Small intestine (tissue), 7 donors: Measurements from ENCODE around the gene ITIH6. TPM values are rescaled to one million over a fixed set of nuclear protein-coding genes. Genes with fewer than 3 reads are reported as not detected.
A peak's percentile ranks its signal among the peaks of the same experiment; 100 is the strongest.
"Not testable (repeated sequence)": the region's sequence is repeated elsewhere in the genome, so short reads cannot be mapped to it uniquely, and the experiment has no call there.

Experiments used
- DNase-seq, 2 donors: peaks; one replicate each; pipeline versions ENCODE4 v3.0.0 to v3.0.0-alpha.2; 2013
- FAIRE-seq: peaks from 2 replicates; lab custom pipeline; 2012; peaks lifted over from hg19 to GRCh38; lab: Jason Lieb, UNC
- H3K27ac ChIP-seq, 3 donors: one replicate each; pipeline ENCODE4 v1.5.1; 2013; ENCODE audit warnings: low read length in 2 of 3, mild to moderate bottlenecking in 2 of 3, control low read depth in 1 of 3, inconsistent platforms in 1 of 3, low read depth in 1 of 3, moderate library complexity in 1 of 3
- H3K27me3 ChIP-seq, 3 donors: one replicate each; pipeline ENCODE4 v1.6.1; 2013; ENCODE audit warnings: low read length in 3 of 3, inconsistent platforms in 1 of 3; ENCODE audit not compliant: control insufficient read depth in 3 of 3, insufficient read depth in 3 of 3
- H3K36me3 ChIP-seq, 3 donors: one replicate each; pipeline ENCODE4 v1.6.1; 2013; ENCODE audit warnings: low read length in 3 of 3, inconsistent platforms in 1 of 3, low read depth in 1 of 3, mild to moderate bottlenecking in 1 of 3, moderate library complexity in 1 of 3; ENCODE audit not compliant: control insufficient read depth in 3 of 3, insufficient read depth in 2 of 3
- H3K4me1 ChIP-seq, 3 donors: one replicate each; pipeline ENCODE4 v1.6.1; 2013; ENCODE audit warnings: low read length in 2 of 3, inconsistent platforms in 1 of 3, low read depth in 1 of 3, mild to moderate bottlenecking in 1 of 3, moderate library complexity in 1 of 3; ENCODE audit not compliant: control insufficient read depth in 3 of 3, insufficient read depth in 2 of 3
- H3K4me3 ChIP-seq, 3 donors: one replicate each; pipeline ENCODE4 v1.5.1; 2013; ENCODE audit warnings: low read length in 3 of 3, control low read depth in 1 of 3, inconsistent platforms in 1 of 3, low read depth in 1 of 3, mild to moderate bottlenecking in 1 of 3, moderate library complexity in 1 of 3
- H3K9me3 ChIP-seq, 2 donors: one replicate each; pipeline ENCODE4 v1.6.1; 2013; ENCODE audit warnings: low read depth in 1 of 2, low read length in 1 of 2; ENCODE audit not compliant: control insufficient read depth in 2 of 2, insufficient read depth in 1 of 2
- WGBS, 3 donors: extraction: QIAGEN DNeasy Blood & Tissue Kit; methylation state at CpG; one replicate each; pipeline ENCODE4 v1.1.7; 2013; 5-methylcytosine and 5-hydroxymethylcytosine counted together
- polyA plus RNA-seq, 4 donors: library from polyadenylated mRNA; stranded (reverse) in 3 of 4; unstranded in 1 of 4; fragments of 200-250 nt in 3 of 4; fragments of 120-200 nt in 1 of 4; gene quantifications; one replicate each; pipeline versions ENCODE4 v1.2.1 to v1.2.3, GENCODE V29; 2013
- donor health status: healthy with polysubstance abuse.
- donor health status: control.
- donor health status: control.
- donor health status: Bipolar disorder and iron deficiency.
- donor health status: healthy.

The ITIH6 gene
- polyA plus RNA-seq, 4 donors, result 0.03 TPM; not detected in 3

DNA sequence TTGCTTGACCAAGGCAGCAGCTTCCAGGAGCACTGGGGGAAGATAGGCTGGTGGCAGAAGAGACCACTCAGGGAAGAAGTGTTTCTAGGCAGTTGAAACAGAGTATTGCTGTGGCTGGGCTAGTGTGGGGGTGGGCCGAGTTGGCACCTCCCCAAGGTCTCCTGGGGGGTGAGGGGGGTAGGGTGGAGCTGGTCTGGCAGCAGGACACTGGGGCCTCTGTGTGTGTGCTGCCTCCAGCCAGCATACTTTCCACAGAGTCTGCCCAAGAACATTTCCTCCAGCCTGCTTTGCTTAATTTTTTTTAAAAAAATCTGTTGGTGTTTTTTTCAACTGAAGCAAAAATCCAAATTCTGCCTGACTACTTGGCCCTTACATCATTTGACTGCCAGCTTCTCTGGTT, 4.0 kb downstream of the ITIH6 start:
- H3K9me3 ChIP-seq, result no peaks in the 10 kb centered on the region
- no peak overlapping the region for H3K4me3 ChIP-seq
- DNase-seq, result no peak
- WGBS, 3 donors, result 23 to 38% (median 33%) methylated on average over 1 of the region's 1 CpG
- no peak for FAIRE-seq
- no peak overlapping the region for H3K27ac ChIP-seq
- no peaks in the 10 kb centered on the region for H3K4me1 ChIP-seq
- no peaks in the 10 kb centered on the region for H3K27me3 ChIP-seq
- no peaks in the 10 kb centered on the region for H3K36me3 ChIP-seq

GRCh38 chrX:54789405-54789804, 8.7 kb downstream of the ITIH6 start:
- H3K27ac ChIP-seq, H3K9me3 ChIP-seq, H3K4me3 ChIP-seq, H3K4me1 ChIP-seq, H3K27me3 ChIP-seq, H3K36me3 ChIP-seq, DNase-seq, FAIRE-seq: not testable (repeated sequence)
- WGBS, 3 donors, result 54 to 84% (median 74%) methylated on average over 3 to 5 of the region's 5 CpGs

- Histone ChIP-seq H3K9me3 (no peaks in the 10 kb centered on the region), H3K4me1 (no peaks in the 10 kb centered on the region), H3K4me3 (no peak overlapping the region), H3K27ac (no peak overlapping the region), H3K36me3 (no peaks in the 10 kb centered on the region), H3K27me3 (no peaks in the 10 kb centered on the region)
- no peak for FAIRE-seq
- DNase-seq, result no peak
- WGBS, 3 donors, result 83 to 92% (median 88%) methylated on average over 6 to 9 of the region's 9 CpGs
Measured at GRCh38 chrX:54788446-54788845, 9.6 kb downstream of the ITIH6 start.

DNA sequence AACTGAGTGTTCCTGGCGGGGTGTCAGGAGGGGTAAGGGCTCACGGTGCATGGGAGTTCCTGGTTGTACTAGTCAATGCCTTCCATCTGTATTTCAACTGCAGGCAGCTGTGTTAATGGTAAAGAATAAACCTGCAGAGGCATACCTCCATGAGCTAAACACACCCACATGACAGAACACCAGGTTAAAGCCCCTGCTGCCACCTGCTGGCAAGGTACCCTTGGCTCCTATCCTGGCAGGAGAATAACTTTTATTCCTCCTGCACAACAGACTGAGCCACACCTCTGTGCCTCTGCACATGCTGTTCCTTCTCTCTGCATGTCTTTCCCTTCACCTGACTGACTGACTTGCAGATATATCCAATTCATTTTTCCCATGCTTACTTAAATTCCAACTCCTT, 11.1 kb downstream of the ITIH6 start:
- Histone ChIP-seq H3K27ac (no peak overlapping the region), H3K36me3 (no peaks in the 10 kb centered on the region), H3K4me1 (no peaks in the 10 kb centered on the region), H3K9me3 (no peaks in the 10 kb centered on the region), H3K27me3 (no peaks in the 10 kb centered on the region), H3K4me3 (no peak overlapping the region)
- FAIRE-seq (no peak), DNase-seq (peak; percentile 11 to 35)
- WGBS, 3 donors, result 43 to 83% (median 72%) methylated on average over 2 of the region's 2 CpGs

- 22 to 45% (median 31%) methylated on average over 4 of the region's 4 CpGs for WGBS, 3 donors
- DNase-seq, result no peak
- Histone ChIP-seq H3K27ac (no peak overlapping the region), H3K36me3 (no peaks in the 10 kb centered on the region), H3K27me3 (no peaks in the 10 kb centered on the region), H3K9me3 (no peaks in the 10 kb centered on the region), H3K4me3 (no peak overlapping the region), H3K4me1 (no peaks in the 10 kb centered on the region)
- FAIRE-seq, result no peak
Measured at GRCh38 chrX:54785901-54786300, 12.2 kb downstream of the ITIH6 start.

DNA sequence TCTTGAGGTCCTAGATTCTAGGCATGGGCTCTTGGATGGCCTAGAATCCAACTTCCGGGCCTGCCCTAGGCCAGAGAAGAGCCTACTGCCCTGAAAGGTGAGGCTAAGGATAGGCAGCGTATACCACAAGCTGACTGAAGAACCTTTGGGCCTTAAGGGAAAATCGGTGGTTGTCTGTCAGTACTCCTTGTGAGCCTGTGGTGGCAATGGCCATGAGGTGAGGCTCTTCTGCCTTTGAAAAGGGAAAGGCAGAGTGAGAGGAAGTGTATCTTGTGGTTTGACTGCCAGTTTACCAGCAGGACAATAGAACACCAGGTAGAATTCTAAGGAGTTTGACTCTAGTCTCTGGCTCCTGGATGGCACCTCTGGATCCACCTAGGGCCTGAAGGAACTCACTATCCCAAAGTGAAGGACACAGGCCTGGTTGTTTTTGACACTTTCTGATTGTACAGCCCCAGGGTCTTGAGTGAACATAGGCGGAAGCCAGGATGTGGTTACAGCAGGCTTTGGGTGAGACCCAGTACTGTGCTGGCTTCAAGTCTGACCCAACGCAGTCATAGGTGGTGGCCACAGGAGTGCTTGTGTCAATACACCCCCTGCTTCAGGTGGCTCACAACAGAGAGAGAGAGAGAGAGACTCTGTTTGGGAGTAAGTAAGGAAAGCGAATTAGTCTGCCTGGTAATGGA, 20.9 kb downstream of the ITIH6 start:
- Histone ChIP-seq H3K4me1 (no peaks in the 10 kb centered on the region), H3K9me3 (no peaks in the 10 kb centered on the region), H3K4me3 (no peak overlapping the region), H3K27ac (no peak overlapping the region), H3K36me3 (no peaks in the 10 kb centered on the region), H3K27me3 (no peaks in the 10 kb centered on the region)
- FAIRE-seq, result no peak
- peak in 1 of 2 donors; percentile 1 for DNase-seq
- WGBS, 3 donors, result 69 to 86% (median 84%) methylated on average over 6 of the region's 6 CpGs

- 75 to 88% (median 80%) methylated on average over 6 of the region's 6 CpGs for WGBS, 3 donors
- H3K27ac ChIP-seq, result no peak overlapping the region
- no peak overlapping the region for H3K4me3 ChIP-seq
- no peaks in the 10 kb centered on the region for H3K9me3 ChIP-seq
- no peak for FAIRE-seq
- no peaks in the 10 kb centered on the region for H3K27me3 ChIP-seq
- DNase-seq, result no peak
- no peaks in the 10 kb centered on the region for H3K4me1 ChIP-seq
- H3K36me3 ChIP-seq, result no peaks in the 10 kb centered on the region
Measured at GRCh38 chrX:54776061-54776460, 22.0 kb downstream of the ITIH6 start.

DNA sequence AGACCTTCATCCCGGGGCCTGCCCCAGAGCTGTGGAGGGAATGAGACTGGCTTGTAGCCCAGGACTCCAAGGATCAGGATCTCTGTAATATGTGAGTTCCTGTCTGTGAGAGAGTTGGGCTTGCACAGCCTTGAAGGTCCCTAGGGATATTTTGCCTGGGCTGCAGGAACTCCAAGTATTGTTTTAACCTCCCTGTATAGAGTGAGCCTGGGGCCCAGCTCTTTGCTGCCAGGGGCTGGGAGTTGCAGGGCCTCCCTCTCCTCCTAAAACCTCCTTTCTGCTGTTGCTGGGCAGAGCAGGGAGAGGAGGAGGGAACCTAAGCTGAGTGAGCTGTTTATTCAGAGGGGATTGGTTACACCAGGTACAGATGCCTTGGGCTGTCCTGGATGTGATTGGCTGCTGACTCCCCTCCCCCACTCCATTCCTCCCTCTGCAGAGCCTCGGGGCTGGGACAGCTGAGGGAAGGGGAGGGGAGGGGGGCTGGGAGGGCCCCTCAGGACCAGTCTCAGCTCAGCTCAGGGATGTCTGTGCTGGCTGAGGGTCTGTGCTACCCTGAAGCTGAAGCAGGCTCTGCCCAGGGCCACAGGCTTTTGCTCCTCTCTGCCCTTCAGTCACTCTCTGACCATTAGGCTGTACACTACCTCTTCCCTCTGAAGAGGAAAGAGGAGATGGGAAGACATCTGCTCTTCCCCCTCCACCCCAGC, 23.5 kb downstream of the ITIH6 start:
- WGBS, 3 donors, result 24 to 67% (median 42%) methylated on average over 1 of the region's 2 CpGs
- H3K4me3 ChIP-seq, H3K4me1 ChIP-seq, H3K27me3 ChIP-seq, H3K36me3 ChIP-seq, H3K9me3 ChIP-seq, FAIRE-seq: not testable (repeated sequence)
- peak overlapping the region in 1 of 3 donors; percentile 62 for H3K27ac ChIP-seq
- peak in 1 of 2 donors; percentile 17 for DNase-seq
